GM19395 (cell line): ENCODE measurements around the gene PDGFD.

ENCODE experiments used
- ATAC-seq: cut with Tn5 transposase; IDR thresholded peaks from one replicate; pipeline ENCODE4 v1.9.1; 2021; ENCODE audit warnings: mild to moderate bottlenecking, moderate library complexity; ENCODE audit not compliant: unreplicated experiment

The PDGFD gene

DNA sequence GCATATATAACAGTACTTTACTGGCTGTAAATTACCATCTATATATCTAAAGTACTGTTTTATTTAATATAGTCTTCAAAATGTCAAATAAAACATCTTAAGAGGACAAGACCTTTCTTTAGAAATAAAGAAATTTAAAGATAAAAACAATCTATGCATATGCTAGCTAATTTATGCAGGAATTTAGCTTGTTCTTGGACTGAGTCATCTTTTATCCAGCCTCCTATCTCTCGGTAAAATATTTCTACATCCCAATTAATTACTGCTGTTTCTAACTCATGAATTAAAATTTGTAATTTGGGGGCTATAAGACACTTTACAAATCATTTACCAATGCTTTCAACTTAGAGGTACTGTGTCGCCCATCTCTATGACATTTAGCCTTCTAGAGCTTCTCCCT is 200.3 kb downstream of the PDGFD start:
- ATAC-seq, result no peak

DNA sequence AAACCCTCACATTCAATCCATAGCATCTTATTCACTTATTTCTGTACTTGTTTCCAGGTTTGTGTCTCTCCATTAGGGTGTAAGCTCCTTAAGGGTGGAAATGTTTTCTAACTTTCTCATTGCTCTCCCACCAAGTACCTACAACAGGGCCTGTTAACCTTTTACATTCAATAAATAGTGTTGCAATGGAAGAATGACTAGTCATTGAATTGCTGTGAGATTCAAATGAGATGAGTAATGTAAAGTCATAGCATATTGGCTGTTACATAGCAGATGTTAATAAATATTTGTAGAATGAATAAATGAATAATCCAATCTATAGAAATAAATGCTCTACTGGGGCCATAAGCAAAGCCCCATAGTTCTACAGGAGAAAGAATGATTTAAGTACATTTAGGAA is 202.9 kb downstream of the PDGFD start:
- ATAC-seq, result no peak

DNA sequence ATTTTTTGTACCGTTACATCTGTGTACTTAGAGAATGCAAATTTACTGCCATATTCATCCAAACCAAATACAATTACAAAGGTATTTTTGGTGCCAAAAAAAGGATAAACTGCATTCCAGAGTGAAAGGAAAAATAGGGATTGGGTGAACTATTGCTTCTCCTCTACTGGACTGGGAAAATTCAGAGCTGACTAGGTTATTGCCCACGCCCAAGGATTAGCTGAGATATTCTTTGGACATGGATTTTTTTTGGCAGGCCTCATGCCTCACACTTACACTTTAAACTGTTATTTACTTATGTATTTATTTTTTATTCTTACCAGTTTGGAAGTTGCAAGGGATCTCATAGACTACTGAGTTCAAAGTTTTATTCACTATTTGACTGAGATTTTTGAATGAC is 203.8 kb downstream of the PDGFD start:
- ATAC-seq, result no peak

DNA sequence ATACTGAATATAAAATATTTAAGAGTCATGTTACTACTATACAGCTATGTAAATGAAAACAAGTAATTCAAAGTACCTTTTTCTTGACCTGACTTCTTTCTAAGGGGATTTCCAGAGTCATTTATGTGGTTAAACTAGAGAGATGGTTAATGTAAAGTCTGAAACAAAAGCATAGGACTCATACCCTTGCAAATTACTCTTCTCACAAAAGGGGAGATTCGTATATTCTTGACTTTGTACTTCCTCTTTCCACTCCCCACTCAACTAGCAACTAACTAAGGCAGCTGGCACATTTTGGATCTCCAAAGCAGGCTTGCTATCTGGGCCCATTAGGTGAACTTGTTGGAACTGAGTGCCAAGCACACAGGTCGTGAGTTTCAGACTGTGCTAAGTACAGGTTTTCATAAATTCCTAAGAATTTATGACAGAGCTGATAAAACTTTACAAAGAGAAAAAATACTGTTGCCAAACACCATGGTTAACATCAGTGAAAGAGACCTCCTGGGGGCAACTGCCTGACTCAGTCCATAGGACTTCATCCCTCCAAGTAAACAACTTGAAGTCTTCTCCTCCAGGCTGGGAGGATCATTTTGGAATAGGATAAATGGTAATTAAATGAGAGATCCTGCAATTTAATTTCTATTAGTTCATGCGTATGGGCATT is 204.5 kb downstream of the PDGFD start:
- peak; percentile 98 for ATAC-seq

DNA sequence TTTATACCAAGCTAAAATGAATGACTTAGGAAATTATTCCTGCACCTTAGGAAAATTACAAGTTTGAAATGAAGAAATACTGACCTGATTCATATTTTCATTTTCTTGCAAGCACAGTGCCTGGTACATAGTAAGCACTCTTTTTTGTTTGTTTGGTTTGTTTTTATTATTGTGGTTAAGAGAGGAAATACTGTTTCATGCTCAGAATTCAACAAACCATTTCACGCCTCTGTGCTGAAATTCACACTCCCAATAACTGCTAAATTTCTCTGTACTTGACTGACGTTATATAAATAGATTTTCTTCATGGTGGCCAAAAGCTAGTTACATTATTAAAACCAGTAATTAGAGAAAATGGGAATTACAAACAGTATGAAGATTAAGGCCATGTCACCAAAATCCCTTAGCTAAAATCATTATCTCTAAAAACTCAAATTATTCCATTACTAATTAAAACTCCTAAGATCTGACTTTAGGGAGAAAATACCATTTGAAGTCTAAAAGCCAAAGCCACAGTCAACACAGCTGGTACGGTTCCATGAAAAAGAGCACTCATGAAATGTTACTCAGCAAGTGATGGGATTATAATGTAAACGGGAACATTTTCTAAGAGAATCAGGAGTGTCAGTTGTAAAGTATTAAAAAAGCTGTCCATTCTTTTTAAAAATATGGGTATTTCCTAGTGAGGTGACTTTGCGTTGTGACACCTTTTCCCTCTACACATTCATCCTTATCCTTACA is 205.3 kb downstream of the PDGFD start:
- ATAC-seq, result peak; percentile 51

DNA sequence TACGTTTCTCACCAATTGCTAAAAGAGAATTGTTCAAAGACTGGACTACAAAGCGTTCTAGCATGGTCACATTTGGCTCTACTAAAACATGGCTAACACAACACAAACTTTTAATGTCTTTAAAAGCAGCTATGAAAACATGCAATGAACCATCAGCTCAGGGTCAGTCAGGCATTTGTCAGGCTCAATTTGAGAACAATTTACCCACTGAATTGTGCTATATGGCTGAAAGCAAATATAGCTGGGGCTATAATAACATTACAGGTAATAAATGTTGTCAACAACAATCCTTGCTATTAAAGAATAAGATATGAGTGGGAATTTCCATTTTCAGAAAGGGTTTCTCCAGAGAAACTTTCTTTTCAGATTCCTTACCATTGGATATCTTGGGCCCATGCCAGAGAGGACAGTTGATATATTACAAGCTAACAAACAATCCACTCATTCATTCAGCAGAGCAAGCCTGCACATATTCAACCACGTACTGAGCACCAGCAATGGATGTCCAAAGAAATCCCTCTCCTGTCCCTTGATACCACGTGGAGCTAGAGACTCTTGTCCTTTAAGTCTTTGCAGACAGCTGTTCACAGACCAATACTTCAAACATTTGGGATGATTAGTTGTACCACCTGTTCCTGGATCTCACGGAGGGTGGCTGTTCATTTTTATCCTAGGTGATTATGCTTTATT is 210.0 kb downstream of the PDGFD start:
- ATAC-seq, result no peak

DNA sequence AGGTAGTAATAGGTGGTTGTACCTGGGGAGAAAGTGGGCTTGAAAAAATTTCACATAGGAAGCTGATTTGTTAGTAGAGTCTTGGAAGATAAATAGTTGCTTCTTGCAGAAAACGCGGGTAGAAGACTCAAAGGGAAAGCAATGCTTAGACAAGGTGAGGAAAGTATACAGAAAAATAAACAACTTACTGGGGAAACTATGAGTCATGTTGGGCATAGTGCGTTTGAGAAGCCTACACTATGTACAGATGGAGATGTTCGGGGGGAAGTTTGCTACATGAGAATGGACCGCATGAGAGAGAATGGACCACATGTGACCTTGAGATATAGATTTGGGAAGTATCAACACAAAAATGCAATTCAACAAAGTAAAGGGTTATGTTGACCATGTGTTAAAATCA is 214.2 kb downstream of the PDGFD start:
- no peak for ATAC-seq

DNA sequence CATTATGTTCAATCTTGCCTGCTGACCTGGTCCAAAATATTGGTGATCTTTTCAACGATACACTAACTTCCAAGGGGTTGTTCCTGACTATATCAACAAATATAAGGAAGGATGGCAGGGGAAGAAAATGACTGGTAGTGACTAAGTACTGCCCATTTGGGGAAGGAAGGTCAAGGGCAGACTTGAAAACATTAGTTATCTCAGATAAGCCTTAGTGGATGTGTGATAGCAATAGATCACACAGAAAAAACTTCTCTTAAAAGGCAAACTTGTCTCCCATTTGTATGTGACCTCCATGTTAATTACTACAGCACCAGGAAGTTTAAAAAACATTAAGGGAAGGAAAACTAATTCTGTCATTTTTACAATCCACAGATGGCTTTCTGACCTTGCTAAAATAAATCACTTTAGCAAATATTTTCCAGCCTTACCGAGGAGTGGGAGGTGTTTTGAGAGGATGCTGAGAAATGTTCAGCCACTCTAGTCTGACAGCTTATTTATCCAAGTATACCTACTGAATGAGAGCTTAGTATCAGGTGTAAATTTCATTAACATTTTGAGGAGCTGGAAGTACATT is 215.7 kb downstream of the PDGFD start:
- ATAC-seq, result no peak

DNA sequence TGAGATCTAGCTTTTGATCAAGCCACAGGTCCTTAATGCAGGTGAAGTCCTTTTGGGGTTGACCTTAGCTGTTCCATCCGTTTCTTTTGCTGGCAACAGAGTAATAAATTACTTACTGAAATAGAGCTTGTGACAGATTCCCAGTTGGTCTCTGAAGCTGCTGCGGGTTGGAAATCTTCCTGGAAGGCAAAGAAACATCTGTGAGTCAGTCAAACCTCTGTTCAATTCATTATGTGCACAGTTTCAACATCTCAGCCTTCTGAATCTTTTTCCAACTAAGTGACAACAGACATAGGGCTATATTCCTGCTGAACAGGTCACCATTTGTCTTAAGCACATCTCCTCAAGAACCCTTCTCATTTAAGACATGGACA is 216.4 kb downstream of the PDGFD start:
- no peak for ATAC-seq

DNA sequence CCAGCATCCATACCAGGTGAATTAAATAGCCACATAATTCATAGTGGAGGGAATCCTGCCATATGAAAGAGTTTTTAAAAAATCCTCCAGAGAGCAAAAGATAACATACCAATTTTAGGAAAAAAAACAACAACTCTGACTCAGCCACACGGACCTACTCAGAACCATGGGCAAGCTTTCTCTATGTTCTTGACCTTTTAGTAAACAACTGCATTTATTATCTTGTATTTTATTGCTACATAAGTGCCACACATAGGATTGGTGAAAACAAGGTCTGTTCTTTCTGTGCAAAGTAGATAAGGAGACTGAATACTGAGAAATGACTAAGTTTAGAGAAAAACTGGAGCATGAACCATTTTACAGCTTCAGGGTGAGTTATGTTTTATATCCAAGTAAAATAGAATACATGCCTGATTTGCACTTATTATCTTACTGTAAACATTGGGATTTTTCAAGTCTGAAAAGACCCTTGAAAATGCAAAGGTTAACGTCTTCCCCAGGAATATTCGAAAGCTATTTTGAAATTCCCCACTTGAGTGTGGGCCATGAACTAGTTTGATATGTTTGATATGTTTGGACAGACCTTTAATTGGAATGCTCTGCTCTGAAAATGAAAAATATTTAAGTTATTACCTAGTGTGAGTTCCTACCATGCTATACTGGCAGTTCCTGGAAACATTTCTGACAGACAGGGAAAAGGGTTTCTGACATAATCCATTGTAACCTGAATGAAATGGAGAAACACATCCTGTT is 217.0 kb downstream of the PDGFD start:
- no peak for ATAC-seq

DNA sequence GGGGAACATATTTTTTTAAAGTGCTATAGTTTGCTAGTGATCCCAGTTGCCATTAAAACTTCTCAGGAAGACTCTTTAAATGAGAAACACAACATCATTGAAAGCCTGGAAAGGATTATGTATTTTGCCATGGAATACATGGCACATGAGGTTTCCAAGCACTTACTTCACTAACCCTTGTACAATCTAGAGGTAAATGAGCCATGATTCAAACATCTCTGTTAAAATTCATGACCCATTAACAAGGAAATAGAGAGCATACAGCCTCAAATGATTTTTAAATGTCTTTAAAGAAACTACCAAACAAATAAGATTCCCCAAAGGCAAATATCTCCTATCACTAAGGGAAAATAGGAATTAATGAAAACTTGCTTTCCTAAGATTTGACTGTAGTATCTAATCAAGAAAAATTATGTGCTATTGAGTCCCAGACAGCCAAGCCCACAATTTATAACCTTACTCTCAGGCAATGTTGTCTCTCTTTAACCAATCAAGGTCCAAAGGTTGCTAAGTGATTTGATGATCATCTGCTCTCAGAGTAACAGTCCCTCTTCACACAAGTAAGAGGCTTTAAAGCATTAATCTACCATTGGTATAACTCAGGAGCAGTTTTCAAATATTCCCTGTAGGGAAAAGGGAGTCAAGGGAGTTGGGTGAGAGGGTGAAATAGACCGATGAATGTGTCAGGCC is 219.6 kb downstream of the PDGFD start:
- no peak for ATAC-seq

DNA sequence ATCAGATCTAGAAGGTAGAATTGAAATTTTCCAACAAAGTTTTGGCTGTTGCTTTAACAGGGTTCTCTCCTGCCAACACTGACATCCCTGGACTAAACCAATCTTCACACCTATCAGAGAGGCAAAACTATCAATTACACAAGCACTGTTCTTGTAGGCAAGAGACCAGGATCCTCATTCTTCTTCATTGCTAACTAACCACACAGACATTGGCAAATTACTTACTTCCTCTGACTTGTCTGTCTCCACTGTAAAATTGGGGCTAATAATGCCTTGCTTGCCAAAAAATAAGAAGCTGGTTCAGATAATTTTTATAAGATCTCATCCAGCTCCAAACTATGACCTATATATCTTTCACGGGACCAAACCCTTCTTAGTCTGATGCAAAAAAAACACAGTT is 221.3 kb downstream of the PDGFD start:
- ATAC-seq, result no peak

DNA sequence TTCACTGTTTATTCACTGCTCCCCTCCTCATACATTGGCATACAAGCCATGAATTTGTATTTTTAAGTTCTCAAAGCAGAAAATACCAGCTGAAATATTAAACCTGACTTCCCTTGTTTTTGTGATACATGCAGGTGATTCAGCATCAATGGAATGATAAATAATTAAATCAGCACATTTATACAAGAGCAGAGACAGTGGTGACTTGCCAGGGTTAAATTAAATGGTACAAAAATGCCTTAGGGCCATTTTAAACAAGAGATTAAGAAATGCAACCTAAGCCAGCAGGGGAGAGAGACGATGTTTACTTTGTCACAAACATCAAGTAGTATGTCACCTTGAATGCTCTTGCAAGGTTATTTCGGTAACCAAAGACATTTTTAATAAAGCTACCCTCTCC is 223.4 kb downstream of the PDGFD start:
- no peak for ATAC-seq

DNA sequence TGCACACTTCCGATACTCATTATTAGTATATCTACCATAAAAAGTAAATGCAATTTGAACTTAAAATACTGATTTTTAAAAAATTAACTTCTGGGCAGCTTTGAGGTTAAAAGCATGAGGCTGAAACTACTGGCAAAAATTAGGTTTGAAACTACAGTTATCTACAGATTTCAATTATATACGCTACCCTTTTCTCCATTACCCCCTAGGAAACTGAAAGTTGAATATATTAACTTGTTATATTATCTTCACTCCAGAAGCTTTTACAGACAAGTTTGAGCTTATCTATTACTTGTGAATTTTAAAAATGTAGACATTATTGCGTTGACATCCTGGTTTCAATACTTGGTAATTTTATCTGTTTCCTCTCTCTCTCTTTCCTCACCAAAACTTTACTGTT is 224.3 kb downstream of the PDGFD start:
- peak; percentile 80 for ATAC-seq

DNA sequence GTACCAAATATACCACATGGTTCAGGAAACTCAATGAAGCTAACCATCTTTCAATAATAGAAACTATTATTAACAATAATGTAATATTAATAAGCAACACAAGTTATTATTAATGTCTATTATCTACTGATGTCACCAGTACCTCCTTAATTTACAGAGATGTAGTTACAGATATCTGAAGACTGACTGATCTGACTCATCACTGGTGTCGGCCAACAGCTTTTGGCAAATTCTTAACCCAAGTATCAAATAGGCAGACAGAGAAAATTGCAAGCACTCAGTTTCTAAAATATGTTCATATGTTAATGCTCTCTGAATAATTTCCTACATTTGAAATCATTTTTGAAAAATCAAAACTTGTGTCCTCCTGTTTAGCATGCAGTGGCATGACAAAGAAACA is 227.9 kb downstream of the PDGFD start:
- peak; percentile 61 for ATAC-seq

DNA sequence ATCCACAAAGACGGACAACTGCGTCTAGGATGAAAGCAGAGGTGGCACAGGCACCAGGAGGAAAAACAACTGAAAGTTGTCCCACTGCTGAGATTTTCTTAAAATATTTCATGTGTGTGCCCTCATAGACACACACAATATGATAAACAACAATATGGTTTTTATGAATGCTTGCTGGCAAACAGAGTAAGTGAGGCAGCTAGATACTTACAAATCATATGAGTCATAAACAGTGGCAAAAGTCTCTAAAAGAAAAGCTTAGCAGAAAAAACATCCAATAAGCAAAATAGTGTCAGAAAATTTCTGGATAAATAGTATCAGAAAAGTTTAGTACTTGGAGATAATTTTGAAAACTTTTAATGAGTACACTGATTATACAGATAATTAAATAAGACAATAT is 228.7 kb downstream of the PDGFD start:
- no peak for ATAC-seq

DNA sequence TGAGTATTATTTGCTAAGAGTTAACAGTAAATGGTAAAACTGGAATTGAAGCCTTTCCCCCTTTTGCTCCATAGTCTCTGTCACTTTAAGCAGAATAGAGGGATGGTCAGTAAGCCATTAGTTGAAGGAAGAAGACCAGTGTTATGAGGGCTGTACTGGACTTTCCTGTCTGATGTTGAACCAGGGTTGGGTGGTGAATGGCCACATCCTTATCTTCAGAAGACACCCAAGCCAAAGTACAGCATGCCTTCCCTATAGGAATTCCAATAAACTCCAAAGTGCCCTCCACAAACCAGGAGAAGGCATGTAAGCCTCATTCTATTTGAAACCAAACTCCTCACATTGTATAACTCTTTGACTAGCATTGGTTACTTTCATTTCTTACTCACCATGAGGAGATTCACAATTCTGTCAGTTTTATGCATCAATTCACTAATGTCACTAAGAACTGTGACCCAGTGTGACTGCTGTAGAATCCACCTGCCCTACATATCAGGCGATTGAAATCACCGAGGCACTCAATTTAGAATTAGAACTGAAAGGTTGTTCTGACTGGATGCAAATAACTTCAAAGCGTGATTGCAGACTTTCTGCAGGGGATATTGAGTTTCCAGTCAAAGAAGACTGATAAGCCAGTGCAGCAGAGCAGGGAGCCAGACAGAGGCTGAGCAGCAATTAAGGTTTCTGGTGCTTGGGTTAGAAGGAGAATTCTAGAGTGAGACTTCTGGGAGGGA is 234.6 kb downstream of the PDGFD start:
- peak; percentile 95 for ATAC-seq

DNA sequence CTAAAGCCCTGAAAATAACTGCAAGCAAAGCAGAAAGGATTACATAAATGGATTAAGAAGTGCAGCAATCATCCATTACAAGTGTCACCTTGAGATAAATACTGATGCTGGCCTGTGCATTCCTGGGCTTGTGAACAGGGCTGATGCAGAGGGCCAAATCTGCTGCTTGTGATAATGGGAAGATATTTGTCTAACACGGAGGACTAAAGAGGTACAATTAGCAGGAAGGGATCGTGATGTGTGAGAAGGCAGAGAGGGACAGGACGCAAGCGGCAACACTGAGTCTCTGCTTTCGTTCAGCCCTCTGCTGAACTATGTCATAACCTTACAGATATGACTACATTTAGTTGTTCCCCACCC is 235.2 kb downstream of the PDGFD start:
- peak; percentile 27 for ATAC-seq

DNA sequence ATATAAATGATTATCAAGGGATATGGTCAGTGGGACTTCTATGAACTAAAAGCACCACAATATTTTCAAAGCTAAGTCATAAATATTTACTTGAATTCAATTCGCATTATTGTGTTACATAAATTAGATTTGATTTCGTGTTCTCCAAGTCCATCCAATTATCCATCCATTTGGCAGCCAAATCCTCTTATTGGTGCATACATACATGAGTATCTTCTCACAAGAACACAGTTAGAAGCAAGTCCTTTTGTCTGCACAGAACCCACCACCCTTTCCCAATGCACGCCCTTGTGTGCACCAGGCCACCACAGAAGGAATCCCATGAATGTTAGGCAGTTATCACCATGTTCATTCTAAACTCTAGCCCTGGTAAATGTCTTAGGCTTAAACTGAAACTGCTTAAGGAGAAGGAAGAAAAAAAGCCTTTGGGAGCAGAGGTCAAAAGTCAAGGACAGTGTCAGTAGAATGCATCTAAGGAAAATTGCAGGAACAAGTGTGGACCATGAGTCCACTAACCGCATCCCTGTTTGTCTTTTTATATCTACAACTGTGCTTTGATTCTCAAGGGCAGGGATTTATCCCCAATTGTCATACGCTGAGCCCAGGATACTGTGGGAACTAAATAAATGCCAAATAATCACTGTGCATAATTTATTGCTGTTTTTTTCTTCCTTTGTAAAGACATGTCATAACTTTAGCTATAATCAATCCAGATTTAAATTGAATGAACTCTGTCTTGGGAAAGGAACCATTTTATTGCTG is 235.7 kb downstream of the PDGFD start:
- no peak for ATAC-seq
